Stimulated activated CD4-positive, alpha-beta T cell treated with anti-CD3 and anti-CD28 coated beads, Interleukin-15, amount 100 ng/mL, for 1 hour (primary cell): ENCODE data around the gene MTA3.
"Not testable (repeated sequence)": the region's sequence is repeated elsewhere in the genome, so short reads cannot be mapped to it uniquely, and the experiment has no call there.

Source experiments
- DNase-seq, 2 donors: peaks; one replicate each; pipeline ENCODE4 v3.0.0-alpha.2; 2020; ENCODE audit warnings: low read depth in 1 of 2, low spot score in 1 of 2

MTA3 gene

GRCh38 chr2:42607101-42607637, 38.7 kb downstream of the MTA3 start:
- DNase-seq, result no peak

- no peak for DNase-seq
Measured at GRCh38 chr2:42613281-42614064, 45.0 kb downstream of the MTA3 start.

GRCh38 chr2:42614838-42615237, 46.4 kb downstream of the MTA3 start:
- no peak for DNase-seq

GRCh38 chr2:42618116-42618515, 49.7 kb downstream of the MTA3 start:
- no peak for DNase-seq

DNA sequence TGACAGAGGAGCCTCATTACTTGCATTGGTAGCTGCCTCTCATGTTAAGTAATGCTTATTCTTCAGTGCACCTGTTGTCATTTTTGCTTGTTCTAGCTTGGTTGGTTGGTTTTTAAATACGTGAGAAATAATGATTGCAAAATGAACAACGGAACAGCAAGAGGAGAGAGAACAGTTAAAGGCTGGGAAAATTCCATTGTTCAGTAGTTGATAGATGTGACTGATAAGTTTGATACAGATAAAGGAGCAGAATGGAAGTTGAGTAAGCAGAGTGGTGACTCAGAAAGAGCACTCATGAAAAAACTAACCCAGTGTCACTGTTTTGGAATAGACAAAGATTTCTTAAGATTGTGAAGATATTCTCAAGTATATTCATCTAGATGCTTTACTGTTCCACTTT, 50.5 kb downstream of the MTA3 start:
- no peak for DNase-seq

DNA sequence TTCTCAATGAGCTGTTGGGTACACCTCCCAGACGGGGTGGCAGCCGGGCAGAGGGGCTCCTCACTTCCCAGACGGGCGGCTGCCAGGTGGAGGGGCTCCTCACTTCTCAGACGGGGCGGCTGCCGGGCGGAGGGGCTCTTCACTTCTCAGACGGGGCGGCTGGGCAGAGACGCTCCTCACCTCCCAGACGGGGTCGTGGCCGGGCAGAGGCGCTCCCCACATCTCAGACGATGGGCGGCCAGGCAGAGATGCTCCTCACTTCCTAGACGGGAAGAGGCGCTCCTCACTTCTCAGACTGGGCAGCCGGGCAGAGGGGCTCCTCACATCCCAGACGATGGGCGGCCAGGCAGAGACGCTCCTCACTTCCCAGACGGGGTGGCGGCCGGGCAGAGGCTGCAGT, 53.2 kb downstream of the MTA3 start:
- DNase-seq, result not testable (repeated sequence)

- DNase-seq, result no peak
Measured at GRCh38 chr2:42622943-42623676, 54.7 kb downstream of the MTA3 start.

DNA sequence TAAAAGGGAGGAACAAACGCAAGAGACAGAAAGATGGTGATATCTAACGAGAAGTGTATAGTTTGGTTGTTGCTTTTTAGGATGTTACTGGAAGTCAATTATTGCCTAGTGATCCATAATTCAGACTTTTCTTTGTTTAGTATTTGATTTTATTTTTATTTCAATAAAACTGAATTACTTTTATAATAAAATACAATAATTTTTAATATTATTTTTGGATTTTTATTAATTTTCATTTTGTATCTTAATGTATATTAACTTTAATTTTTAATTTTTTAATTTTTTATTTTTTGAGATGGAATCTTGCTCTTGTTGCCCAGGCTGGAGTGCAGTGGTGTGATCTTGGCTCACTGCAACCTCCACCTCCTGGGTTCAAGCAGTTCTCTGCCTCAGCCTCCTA, 55.6 kb downstream of the MTA3 start:
- no peak for DNase-seq

DNA sequence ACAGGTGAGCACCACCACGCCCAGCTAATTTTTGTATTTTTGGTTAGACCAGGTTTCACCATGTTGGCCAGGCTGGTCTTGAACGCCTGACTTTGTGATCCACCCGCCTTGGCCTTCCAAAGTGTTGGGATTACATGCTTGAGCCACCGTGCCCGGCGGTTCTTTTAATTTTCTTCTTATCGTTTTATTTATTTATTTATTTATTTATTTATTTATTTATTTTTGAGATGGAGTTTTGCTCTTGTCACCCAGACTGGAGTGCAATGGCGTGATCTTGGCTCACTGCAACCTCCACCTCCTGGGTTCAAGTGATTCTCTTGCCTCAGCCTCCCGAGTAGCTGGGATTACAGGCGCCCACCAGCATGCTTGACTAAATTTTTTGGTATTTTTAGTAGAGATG, 59.6 kb downstream of the MTA3 start:
- DNase-seq, result not testable (repeated sequence)

DNA sequence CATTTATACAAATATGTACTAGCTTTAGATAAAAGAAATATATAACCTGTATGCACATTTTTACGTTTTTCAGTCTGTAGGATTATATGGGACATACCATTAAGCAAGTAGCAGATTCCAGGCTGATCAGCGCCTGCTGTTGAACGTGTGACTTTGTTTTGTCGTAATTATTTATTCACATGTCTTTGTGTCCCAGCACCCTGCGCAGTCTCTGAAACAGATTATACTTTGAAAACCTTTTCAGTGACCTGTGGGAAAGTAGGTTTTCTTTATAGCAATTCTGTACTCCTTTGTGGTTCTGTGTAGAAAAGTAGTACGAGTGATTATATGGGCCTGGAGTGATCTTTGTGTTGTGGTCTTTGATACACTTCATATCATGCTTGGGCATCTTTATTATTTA, 68.5 kb downstream of the MTA3 start:
- no peak for DNase-seq

DNA sequence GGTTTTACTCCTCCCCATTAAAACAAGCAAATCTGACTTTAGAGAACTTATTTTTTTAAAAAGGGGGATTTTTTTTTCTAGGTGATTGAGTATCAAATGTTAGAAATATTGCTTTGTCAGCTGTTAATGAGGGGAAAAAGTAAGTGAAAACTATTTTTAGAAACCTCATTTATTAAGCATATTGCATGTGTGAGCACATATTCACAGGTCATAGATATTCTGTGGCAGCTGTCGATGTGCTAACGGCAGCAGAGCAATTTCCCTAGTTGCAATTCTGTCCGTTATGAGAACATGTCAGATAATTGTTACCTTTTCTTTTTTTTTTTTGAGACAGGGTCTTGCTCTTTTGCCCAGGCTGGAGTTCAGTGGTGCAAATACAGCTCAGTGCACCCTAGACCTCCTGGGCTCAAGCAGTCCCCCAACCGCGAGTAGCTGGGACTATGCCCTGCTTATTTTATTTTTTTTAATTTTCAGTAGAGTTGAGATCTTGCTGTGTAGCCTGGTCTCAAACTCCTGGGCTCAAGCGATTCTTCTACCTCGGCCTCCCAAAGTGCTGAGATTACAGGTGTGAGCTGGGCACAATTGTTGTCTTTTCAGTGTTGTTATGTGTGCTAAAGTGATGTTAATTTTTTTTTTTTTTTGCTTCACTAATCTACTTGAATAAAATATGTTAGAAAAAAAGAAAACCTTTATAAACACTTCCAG, 69.8 kb downstream of the MTA3 start:
- no peak for DNase-seq

DNA sequence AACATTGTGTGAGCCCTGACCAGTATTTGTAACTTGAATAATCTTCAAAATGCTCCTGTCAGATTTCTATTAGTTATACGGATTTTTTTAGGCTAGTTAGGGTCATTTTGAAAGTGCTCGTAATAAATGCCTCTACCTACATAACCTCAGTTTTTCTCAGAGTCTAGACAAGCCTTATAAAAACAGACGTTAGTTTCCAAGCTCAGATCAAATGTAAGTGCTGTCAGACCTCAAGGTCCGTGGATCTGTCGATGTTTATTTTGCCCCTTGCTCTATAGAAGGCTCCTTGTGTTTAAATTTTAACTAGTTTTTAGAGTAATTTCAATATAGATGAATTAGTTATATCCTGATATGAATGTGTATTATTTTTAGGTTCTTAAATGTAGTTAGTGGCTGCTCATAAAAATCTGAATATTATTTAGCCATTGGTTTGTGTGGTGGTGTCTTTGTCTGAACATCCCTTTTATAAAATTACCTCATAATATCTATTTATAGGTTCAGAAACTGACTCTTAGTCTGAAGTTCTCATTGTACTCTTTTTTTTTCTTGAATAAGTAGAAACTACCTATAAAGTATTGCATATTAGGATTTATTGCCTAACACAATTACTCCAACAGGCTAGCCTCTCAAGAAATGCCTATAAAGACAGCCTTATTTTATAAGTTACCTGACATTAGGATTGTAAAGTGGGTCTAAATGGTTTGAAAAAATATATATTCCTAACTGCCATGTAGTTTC, 71.1 kb downstream of the MTA3 start:
- no peak for DNase-seq

GRCh38 chr2:42640261-42640660, 71.8 kb downstream of the MTA3 start:
- DNase-seq, result no peak

GRCh38 chr2:42642371-42642770, 73.9 kb downstream of the MTA3 start:
- DNase-seq, result not testable (repeated sequence)

GRCh38 chr2:42645551-42645950, 77.1 kb downstream of the MTA3 start:
- no peak for DNase-seq

GRCh38 chr2:42648796-42649195, 80.4 kb downstream of the MTA3 start:
- no peak for DNase-seq

GRCh38 chr2:42651057-42651456, 82.6 kb downstream of the MTA3 start:
- no peak for DNase-seq

DNA sequence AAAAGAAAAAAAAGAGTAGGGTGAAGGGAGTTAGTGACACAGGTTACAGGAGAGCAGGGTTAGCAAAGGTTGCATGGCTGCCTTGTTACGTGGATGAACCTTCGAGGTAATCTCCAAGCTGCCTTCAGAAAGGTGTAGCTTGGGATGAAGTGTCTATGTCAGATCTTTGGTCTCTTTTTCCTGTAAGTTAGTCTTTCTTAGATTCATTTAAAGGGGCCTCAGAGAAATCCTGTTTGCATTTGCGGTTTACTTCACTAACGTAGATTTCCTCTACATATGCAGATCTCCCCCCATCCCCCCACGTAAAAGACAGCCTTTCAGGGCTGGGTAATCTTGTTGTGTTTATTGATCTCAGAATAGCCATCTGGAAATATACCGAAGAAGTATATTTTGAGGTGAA, 83.7 kb downstream of the MTA3 start:
- no peak for DNase-seq

DNA sequence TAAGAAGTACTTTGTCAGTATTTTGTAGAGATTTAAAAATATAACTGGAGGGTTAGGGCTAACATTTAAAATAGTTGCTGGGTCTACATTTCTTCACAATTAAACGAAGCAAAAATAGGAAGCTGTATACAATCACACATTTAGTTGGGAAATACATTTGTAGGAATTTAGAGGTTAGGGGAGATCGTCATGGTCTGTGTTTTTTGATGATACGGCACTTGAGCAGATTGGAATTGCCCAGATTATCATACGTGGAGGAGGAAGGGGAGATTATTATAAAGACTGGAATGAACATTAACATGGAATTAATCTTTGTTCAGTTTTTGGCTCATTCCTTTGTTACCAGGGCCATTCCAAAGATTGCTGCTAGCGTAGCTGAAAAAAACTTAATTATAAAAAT, 84.6 kb downstream of the MTA3 start:
- DNase-seq, result no peak

GRCh38 chr2:42653908-42654445, 85.5 kb downstream of the MTA3 start:
- no peak for DNase-seq

- DNase-seq, result no peak
Measured at GRCh38 chr2:42658306-42658705, 89.9 kb downstream of the MTA3 start.
